HFFc6 (cell line): ENCODE measurements around the gene CMSS1. TPM values are rescaled to one million over a fixed set of nuclear protein-coding genes. Genes with fewer than 3 reads are reported as not detected.
A peak's percentile ranks its signal among the peaks of the same experiment; 100 is the strongest.

Experiments used
- DNase-seq: peaks from one replicate; pipeline ENCODE4 v3.0.0-alpha.2; 2018
- H3K27ac Mint-ChIP-seq: 2 replicates; pipeline ENCODE4 v1.8.0; 2020; ENCODE audit warnings: mild to moderate bottlenecking, mixed read lengths
- H3K27me3 Mint-ChIP-seq: 2 replicates; pipeline ENCODE4 v1.8.0; 2021; ENCODE audit warnings: mild to moderate bottlenecking, moderate library complexity, mixed read lengths; ENCODE audit not compliant: insufficient read depth
- H3K36me3 Mint-ChIP-seq: 2 replicates; pipeline ENCODE4 v1.8.0; 2021; ENCODE audit warnings: low read depth, mixed read lengths
- H3K4me1 Mint-ChIP-seq: 2 replicates; pipeline ENCODE4 v1.8.0; 2020; ENCODE audit warnings: low read depth, mixed read lengths
- H3K4me3 Mint-ChIP-seq: 2 replicates; pipeline ENCODE4 v1.8.0; 2020; ENCODE audit warnings: mild to moderate bottlenecking, moderate library complexity, mixed read lengths
- H3K9me3 Mint-ChIP-seq: 2 replicates; pipeline ENCODE4 v1.8.0; 2020; ENCODE audit warnings: mild to moderate bottlenecking, mixed read lengths
- CTCF ChIP-seq: fragments of 200-600 bp; sonication (generic); IDR thresholded peaks from 2 replicates; pipeline ENCODE4 v1.5.0; 2021; ENCODE audit warnings: antibody characterized with exemption, mild to moderate bottlenecking
- total RNA-seq, 6 experiments: library from RNA; stranded (reverse); fragmentation: NEBNext Ultra II Directional; extraction: Animal tissue kit (Norgen Biotek cat#: 25700); gene quantifications; 2 replicates in 1 of 6; 3 replicates in 5 of 6; pipeline ENCODE4 v1.2.3, GENCODE V29; 2021

CMSS1 gene
- total RNA-seq, 6 experiments from 2014 or later = 27.8 to 47.0 (median 38.1) TPM

GRCh38 chr3:100043271-100043670 is 225.6 kb downstream of the CMSS1 start:
- H3K9me3 Mint-ChIP-seq = no peaks in the 10 kb centered on the region
- peaks cover 86% of the 10 kb centered on the region for H3K4me1 Mint-ChIP-seq
- DNase-seq = no peak
- H3K27ac Mint-ChIP-seq = peak overlapping the region; percentile 97
- TF ChIP-seq CTCF = no peak
- no peaks in the 10 kb centered on the region for H3K27me3 Mint-ChIP-seq
- 0 out of 2 replicates have a peak, but pooled peaks cover 8% of the 10 kb centered on the region for H3K36me3 Mint-ChIP-seq
- peak overlapping the region; percentile 75; the same call in 1 of the 2 replicates for H3K4me3 Mint-ChIP-seq

- Mint-ChIP-seq H3K9me3 (no peaks in the 10 kb centered on the region), H3K4me1 (peaks cover 88% of the 10 kb centered on the region), H3K27me3 (no peaks in the 10 kb centered on the region), H3K4me3 (no peak overlapping the region), H3K36me3 (0 out of 2 replicates have a peak, but pooled peaks cover 8% of the 10 kb centered on the region), H3K27ac (no peak overlapping the region)
- no peak for TF ChIP-seq CTCF
- no peak for DNase-seq
These were observed 226.7 kb downstream of the CMSS1 start for GRCh38 chr3:100044369-100044768.

GRCh38 chr3:100045696-100046095 is 228.0 kb downstream of the CMSS1 start:
- Mint-ChIP-seq H3K4me1 (peaks cover 78% of the 10 kb centered on the region), H3K27ac (peak overlapping the region; percentile 47; the same call in 1 of the 2 replicates), H3K4me3 (peak overlapping the region; percentile 42)

GRCh38 chr3:100046986-100047385 is 229.3 kb downstream of the CMSS1 start:
- H3K4me3 Mint-ChIP-seq = peak overlapping the region; percentile 62
- peaks cover 65% of the 10 kb centered on the region for H3K4me1 Mint-ChIP-seq
- H3K27me3 Mint-ChIP-seq = no peaks in the 10 kb centered on the region
- no peak for DNase-seq
- no peaks in the 10 kb centered on the region for H3K9me3 Mint-ChIP-seq
- H3K36me3 Mint-ChIP-seq = 0 out of 2 replicates have a peak, but pooled peaks cover 4% of the 10 kb centered on the region
- TF ChIP-seq CTCF = no peak
- peak overlapping the region; percentile 57; the same call in 1 of the 2 replicates for H3K27ac Mint-ChIP-seq

More at GRCh38 chr3:100045696-100046095, 228.0 kb downstream of the CMSS1 start:
- no peaks in the 10 kb centered on the region for H3K27me3 Mint-ChIP-seq
- peak; percentile 76 for DNase-seq
- no peaks in the 10 kb centered on the region for H3K9me3 Mint-ChIP-seq
- 0 out of 2 replicates have a peak, but pooled peaks cover 4% of the 10 kb centered on the region for H3K36me3 Mint-ChIP-seq
- no peak for TF ChIP-seq CTCF

GRCh38 chr3:100047455-100048141 is 229.9 kb downstream of the CMSS1 start:
- TF ChIP-seq CTCF = no peak
- Mint-ChIP-seq H3K27ac (peak overlapping the region; percentile 57), H3K4me1 (peaks cover 59% of the 10 kb centered on the region), H3K4me3 (peak overlapping the region; percentile 62), H3K27me3 (no peaks in the 10 kb centered on the region), H3K9me3 (no peaks in the 10 kb centered on the region), H3K36me3 (0 out of 2 replicates have a peak, but pooled peaks cover 4% of the 10 kb centered on the region)
- DNase-seq = peak; percentile 88
